HEK293 (cell line): ENCODE measurements around the gene C5orf46.

Experiments used
- CTCF ChIA-PET: fragments of 350-600 bp; formaldehyde crosslinking; extraction: SDS; loops from one replicate; lab custom pipeline; 2021; ENCODE audit warnings: antibody characterized with exemption; lab: Yijun Ruan, JAX
- POLR2A ChIA-PET: fragments of 300-600 bp; formaldehyde crosslinking; extraction: SDS; loops from one replicate; lab custom pipeline; 2020; ENCODE audit warnings: antibody characterized with exemption, inconsistent platforms; lab: Yijun Ruan, JAX
- H3K27ac ChIP-seq: fragments of 200-500 bp; sonication (Bioruptor generic); 2 replicates; pipeline ENCODE4 v1.5.1; 2014; ENCODE audit warnings: low read depth, low read length, control low read depth, inconsistent platforms; ENCODE audit errors: extremely low read depth
- H3K36me3 ChIP-seq, 2 experiments: fragments of 200-500 bp in 1 of 2; sonication (Bioruptor generic) in 1 of 2; 1 replicate in 1 of 2; 2 replicates in 1 of 2; pipeline ENCODE4 v1.5.1; 2014 to 2017; ENCODE audit warnings: inconsistent platforms in 2 of 2, low read length in 2 of 2; ENCODE audit not compliant: control insufficient read depth in 2 of 2, insufficient read depth in 1 of 2
- H3K4me1 ChIP-seq: fragments of 200-500 bp; sonication (Bioruptor generic); 2 replicates; pipeline ENCODE4 v1.5.1; 2014; ENCODE audit warnings: mild to moderate bottlenecking, low read length, inconsistent platforms; ENCODE audit not compliant: control insufficient read depth, insufficient read depth
- H3K4me3 ChIP-seq: 2 replicates; pipeline ENCODE4 v1.5.1; 2011; ENCODE audit warnings: low read depth, mild to moderate bottlenecking, control low read depth, low read length, moderate library complexity
- H3K9me3 ChIP-seq: fragments of 200-500 bp; sonication (Bioruptor generic); 2 replicates; pipeline ENCODE4 v1.5.1; 2014; ENCODE audit warnings: low read depth, low read length, inconsistent platforms; ENCODE audit not compliant: control insufficient read depth, insufficient read depth
- HOXD13 ChIP-seq: sonication (generic); formaldehyde crosslinking; IDR thresholded peaks from 2 replicates; pipeline ENCODE4 v1.8.0; 2022; ENCODE audit warnings: missing genetic modification reagents, borderline replicate concordance
- KLF7 ChIP-seq: fragments of 450-650 bp; formaldehyde crosslinking; IDR thresholded peaks from 2 replicates; pipeline ENCODE4 v1.5.1; 2016; ENCODE audit warnings: missing biosample characterization, missing genetic modification characterization, borderline replicate concordance
- PATZ1 ChIP-seq: fragments of 450-650 bp; formaldehyde crosslinking; IDR thresholded peaks from 2 replicates; pipeline ENCODE4 v1.5.1; 2016; ENCODE audit warnings: missing biosample characterization, missing genetic modification characterization
- SALL2 ChIP-seq: fragments of 450-650 bp; formaldehyde crosslinking; IDR thresholded peaks from 2 replicates; pipeline ENCODE4 v1.5.0; 2017; ENCODE audit warnings: missing biosample characterization, mild to moderate bottlenecking, missing genetic modification characterization, borderline replicate concordance
- SP7 ChIP-seq: fragments of 450-650 bp; formaldehyde crosslinking; IDR thresholded peaks from 2 replicates; pipeline ENCODE4 v1.5.1; 2016; ENCODE audit warnings: missing biosample characterization, missing genetic modification characterization
- TSHZ1 ChIP-seq: fragments of 450-650 bp; formaldehyde crosslinking; IDR thresholded peaks from 2 replicates; pipeline ENCODE4 v1.5.1; 2016; ENCODE audit warnings: missing biosample characterization, missing genetic modification characterization, borderline replicate concordance
- ZBTB1 ChIP-seq: fragments of 450-650 bp; formaldehyde crosslinking; IDR thresholded peaks from 2 replicates; pipeline ENCODE4 v1.5.1; 2016; ENCODE audit warnings: missing biosample characterization, missing genetic modification characterization
- ZNF16 ChIP-seq: fragments of 450-650 bp; formaldehyde crosslinking; IDR thresholded peaks from 2 replicates; pipeline ENCODE4 v1.5.1; 2016; ENCODE audit warnings: low read depth, missing biosample characterization, missing genetic modification characterization
- ZNF292 ChIP-seq: fragments of 450-650 bp; formaldehyde crosslinking; IDR thresholded peaks from 2 replicates; pipeline ENCODE4 v1.5.1; 2016; ENCODE audit warnings: low read depth, missing biosample characterization, missing genetic modification characterization, borderline replicate concordance
- ZNF302 ChIP-seq: fragments of 450-650 bp; formaldehyde crosslinking; IDR thresholded peaks from 2 replicates; pipeline ENCODE4 v1.5.1; 2016; ENCODE audit warnings: missing biosample characterization, missing genetic modification characterization, low read depth
- ZNF362 ChIP-seq: fragments of 450-650 bp; formaldehyde crosslinking; IDR thresholded peaks from 2 replicates; pipeline ENCODE4 v1.5.1; 2016; ENCODE audit warnings: missing biosample characterization, missing genetic modification characterization
- ZNF37A ChIP-seq: fragments of 450-650 bp; IDR thresholded peaks from 2 replicates; pipeline ENCODE4 v1.5.1; 2018; ENCODE audit warnings: missing biosample characterization, missing genetic modification characterization
- ZNF398 ChIP-seq: fragments of 450-650 bp; formaldehyde crosslinking; IDR thresholded peaks from 2 replicates; pipeline ENCODE4 v1.5.1; 2017; ENCODE audit warnings: missing biosample characterization, missing genetic modification characterization
- ZNF404 ChIP-seq: fragments of 450-650 bp; formaldehyde crosslinking; IDR thresholded peaks from 2 replicates; pipeline ENCODE4 v1.5.1; 2017; ENCODE audit warnings: missing biosample characterization, missing genetic modification characterization
- ZNF433 ChIP-seq: fragments of 450-650 bp; formaldehyde crosslinking; IDR thresholded peaks from 2 replicates; pipeline ENCODE4 v1.5.1; 2016; ENCODE audit warnings: missing biosample characterization, missing genetic modification characterization, low read depth
- ZNF501 ChIP-seq: fragments of 450-650 bp; formaldehyde crosslinking; IDR thresholded peaks from 2 replicates; pipeline ENCODE4 v1.5.1; 2016; ENCODE audit warnings: missing biosample characterization, missing genetic modification characterization
- ZNF654 ChIP-seq: fragments of 450-650 bp; formaldehyde crosslinking; IDR thresholded peaks from 2 replicates; pipeline ENCODE4 v1.5.1; 2016; ENCODE audit warnings: low read depth, missing biosample characterization, missing genetic modification characterization
- ZNF677 ChIP-seq: fragments of 450-650 bp; IDR thresholded peaks from 2 replicates; pipeline ENCODE4 v1.5.0; 2018; ENCODE audit warnings: missing biosample characterization, mild to moderate bottlenecking, missing genetic modification characterization, moderate library complexity
- ZNF704 ChIP-seq: fragments of 450-650 bp; formaldehyde crosslinking; IDR thresholded peaks from 2 replicates; pipeline ENCODE4 v1.5.1; 2016; ENCODE audit warnings: missing biosample characterization, missing genetic modification characterization
- ZNF792 ChIP-seq: fragments of 450-650 bp; formaldehyde crosslinking; IDR thresholded peaks from 2 replicates; pipeline ENCODE4 v1.5.1; 2016; ENCODE audit warnings: missing biosample characterization, missing genetic modification characterization
- ZNF843 ChIP-seq: fragments of 450-650 bp; formaldehyde crosslinking; IDR thresholded peaks from 2 replicates; pipeline ENCODE4 v1.5.1; 2016; ENCODE audit warnings: missing biosample characterization, missing genetic modification characterization
- ZSCAN30 ChIP-seq: fragments of 450-650 bp; IDR thresholded peaks from 2 replicates; pipeline ENCODE4 v1.5.1; 2018; ENCODE audit warnings: missing biosample characterization, mild to moderate bottlenecking, missing genetic modification characterization, moderate library complexity
- TF ChIP-seq, protein P1 (sequence below): fragments of 450-650 bp; formaldehyde crosslinking; IDR thresholded peaks from 2 replicates; pipeline ENCODE4 v1.5.0; 2017; ENCODE audit warnings: missing biosample characterization, missing genetic modification characterization, borderline replicate concordance

C5orf46 gene

DNA sequence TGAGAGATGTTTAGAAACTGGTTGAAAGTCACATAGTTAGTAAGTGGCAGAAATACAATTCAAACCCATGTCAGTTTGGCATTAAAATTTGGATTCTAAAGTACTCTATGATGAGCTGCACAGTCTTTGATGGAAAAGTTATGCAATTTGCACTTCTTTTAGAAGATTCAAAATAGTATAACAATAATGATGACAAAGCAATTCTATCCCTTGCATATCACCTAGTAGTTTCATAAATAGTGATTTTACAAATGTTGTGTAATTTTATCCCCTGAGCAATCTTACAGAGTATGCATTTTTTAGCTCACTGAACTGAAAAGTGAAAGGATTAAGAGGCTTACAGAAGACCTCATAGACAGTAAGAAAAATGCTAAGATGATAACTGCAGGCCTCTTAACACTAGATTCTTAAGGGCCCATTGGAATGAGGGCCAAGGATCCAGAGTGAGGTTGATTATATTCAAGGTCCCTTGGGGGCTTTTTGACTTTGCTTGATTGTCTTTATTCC lies 3.7 kb downstream of the C5orf46 start:
- Histone ChIP-seq H3K4me3 (no peak overlapping the region), H3K27ac (no peak overlapping the region), H3K4me1 (no peaks in the 10 kb centered on the region), H3K36me3 (no peaks in the 10 kb centered on the region), H3K9me3 (no peaks in the 10 kb centered on the region)
- no peak for TF ChIP-seq ZNF433 (tag by site-specific recombination)
- no peak for TF ChIP-seq ZBTB1 (tag by site-specific recombination)
- TF ChIP-seq ZNF792 (tag by site-specific recombination), result no peak
- TF ChIP-seq ZNF404 (tag by site-specific recombination), result no peak
- no peak for TF ChIP-seq KLF7
- no peak for TF ChIP-seq ZNF302
- TF ChIP-seq PATZ1 (tag by site-specific recombination), result no peak
- no peak for TF ChIP-seq TSHZ1 (tag by site-specific recombination)
- TF ChIP-seq ZNF16 (tag by site-specific recombination), result no peak
- no peak for TF ChIP-seq ZNF398 (tag by site-specific recombination)
- POLR2A ChIA-PET, result no interaction called here
- CTCF ChIA-PET, result interaction anchor here (0.5 to 0.8 kb wide), 2 partner anchors 15 to 45 kb away, joined by 3 read pairs; no protein-coding TSS in a partner anchor

- CTCF ChIA-PET, result interaction anchor here (0.6 to 1.5 kb wide), 2 partner anchors 15 to 1104 kb away, joined by 3 read pairs; no protein-coding TSS in a partner anchor
- Histone ChIP-seq H3K36me3 (no peaks in the 10 kb centered on the region), H3K4me3 (no peak overlapping the region), H3K4me1 (no peaks in the 10 kb centered on the region), H3K9me3 (no peaks in the 10 kb centered on the region), H3K27ac (no peak overlapping the region)
- POLR2A ChIA-PET, result no interaction called here
- TF ChIP-seq, protein P1, sequence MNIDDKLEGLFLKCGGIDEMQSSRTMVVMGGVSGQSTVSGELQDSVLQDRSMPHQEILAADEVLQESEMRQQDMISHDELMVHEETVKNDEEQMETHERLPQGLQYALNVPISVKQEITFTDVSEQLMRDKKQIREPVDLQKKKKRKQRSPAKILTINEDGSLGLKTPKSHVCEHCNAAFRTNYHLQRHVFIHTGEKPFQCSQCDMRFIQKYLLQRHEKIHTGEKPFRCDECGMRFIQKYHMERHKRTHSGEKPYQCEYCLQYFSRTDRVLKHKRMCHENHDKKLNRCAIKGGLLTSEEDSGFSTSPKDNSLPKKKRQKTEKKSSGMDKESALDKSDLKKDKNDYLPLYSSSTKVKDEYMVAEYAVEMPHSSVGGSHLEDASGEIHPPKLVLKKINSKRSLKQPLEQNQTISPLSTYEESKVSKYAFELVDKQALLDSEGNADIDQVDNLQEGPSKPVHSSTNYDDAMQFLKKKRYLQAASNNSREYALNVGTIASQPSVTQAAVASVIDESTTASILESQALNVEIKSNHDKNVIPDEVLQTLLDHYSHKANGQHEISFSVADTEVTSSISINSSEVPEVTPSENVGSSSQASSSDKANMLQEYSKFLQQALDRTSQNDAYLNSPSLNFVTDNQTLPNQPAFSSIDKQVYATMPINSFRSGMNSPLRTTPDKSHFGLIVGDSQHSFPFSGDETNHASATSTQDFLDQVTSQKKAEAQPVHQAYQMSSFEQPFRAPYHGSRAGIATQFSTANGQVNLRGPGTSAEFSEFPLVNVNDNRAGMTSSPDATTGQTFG (tag by site-specific recombination), result no peak
- no peak for TF ChIP-seq ZNF654 (tag by site-specific recombination)
- TF ChIP-seq HOXD13, result no peak
- TF ChIP-seq ZNF37A (tag by site-specific recombination), result no peak
- no peak for TF ChIP-seq ZNF677 (tag by site-specific recombination)
- TF ChIP-seq ZNF704, result no peak
- no peak for TF ChIP-seq SP7
- TF ChIP-seq SALL2 (tag by site-specific recombination), result no peak
- TF ChIP-seq ZNF501 (tag by site-specific recombination), result no peak
- no peak for TF ChIP-seq ZNF362
- no peak for TF ChIP-seq ZNF843 (tag by site-specific recombination)
- no peak for TF ChIP-seq ZNF292 (tag by site-specific recombination)
- TF ChIP-seq ZSCAN30 (tag by site-specific recombination), result no peak
Observed at GRCh38 chr5:147901599-147902039, 4.7 kb downstream of the C5orf46 start.
